Panc1 (cell line): ENCODE measurements around the gene LDLRAD4. TPM values are rescaled to one million over a fixed set of nuclear protein-coding genes. Genes with fewer than 3 reads are reported as not detected.

Experiments
- ATAC-seq: fragments of 200-7000 bp; cut with Tn5 transposase; 2 replicates; pipeline ENCODE4 v1.9.1; 2020; ENCODE audit warnings: mild to moderate bottlenecking, moderate library complexity
- BruUV-seq: library from RNA; stranded (reverse); fragments of 400-500 nt; replicated peaks from 2 replicates; lab custom pipeline; 2021; lab: Mats Ljungman, UMichigan
- CTCF ChIA-PET: fragments of 300-600 bp; sonication (Branson Sonifier 250); formaldehyde crosslinking; loops from one replicate; lab custom pipeline; 2022; ENCODE audit warnings: antibody characterized with exemption; lab: Charles Lee
- POLR2A ChIA-PET: fragments of 300-600 bp; sonication (Branson Sonifier 250); formaldehyde crosslinking; loops from one replicate; lab custom pipeline; 2022; ENCODE audit warnings: antibody characterized with exemption; lab: Charles Lee
- DNase-seq: peaks from one replicate; pipeline ENCODE4 v3.0.0-alpha.2; 2010; ENCODE audit warnings: low read depth, low spot score
- H3K27ac ChIP-seq: 2 replicates; pipeline ENCODE4 v1.5.1; 2011; ENCODE audit warnings: mild to moderate bottlenecking, low read length, inconsistent platforms
- H3K27me3 ChIP-seq: fragments of 200-500 bp; sonication (Bioruptor generic); 2 replicates; pipeline ENCODE4 v1.6.0; 2014; ENCODE audit warnings: low read length, inconsistent platforms; ENCODE audit not compliant: control insufficient read depth, insufficient read depth
- H3K36me3 ChIP-seq: fragments of 200-500 bp; sonication (Bioruptor generic); 2 replicates; pipeline ENCODE4 v1.5.1; 2014; ENCODE audit warnings: inconsistent platforms, mild to moderate bottlenecking, low read length, moderate library complexity; ENCODE audit not compliant: control insufficient read depth, insufficient read depth
- H3K4me1 ChIP-seq: 2 replicates; pipeline ENCODE4 v1.5.1; 2011; ENCODE audit warnings: inconsistent platforms, mild to moderate bottlenecking, low read length, moderate library complexity; ENCODE audit not compliant: control insufficient read depth, insufficient read depth
- H3K4me3 ChIP-seq, 2 experiments: 2 replicates each; pipeline ENCODE4 v1.5.1; 2011 to 2012; ENCODE audit warnings: low read depth in 2 of 2, low read length in 2 of 2, mild to moderate bottlenecking in 2 of 2, inconsistent platforms in 1 of 2, moderate library complexity in 1 of 2
- H3K9me3 ChIP-seq: fragments of 200-500 bp; sonication (Bioruptor generic); 2 replicates; pipeline ENCODE4 v1.5.1; 2014; ENCODE audit warnings: low read depth, mild to moderate bottlenecking, inconsistent platforms, low read length, moderate library complexity; ENCODE audit not compliant: control insufficient read depth, insufficient read depth
- CTCF ChIP-seq: fragments of 450-650 bp; IDR thresholded peaks from 2 replicates; pipeline ENCODE4 v1.5.1; 2017; ENCODE audit warnings: mild to moderate bottlenecking
- POLR2AphosphoS5 ChIP-seq: IDR thresholded peaks from 2 replicates; pipeline ENCODE4 v1.6.1; 2012; ENCODE audit warnings: mild to moderate bottlenecking, low read depth, low read length, moderate library complexity
- REST ChIP-seq, 2 experiments: IDR thresholded peaks; 2 replicates each; pipeline ENCODE4 v1.6.1; 2011 to 2012; ENCODE audit warnings: low read depth in 2 of 2, control low read depth in 1 of 2, low read length in 1 of 2, mild to moderate bottlenecking in 1 of 2, moderate library complexity in 1 of 2; ENCODE audit not compliant: insufficient read depth in 1 of 2
- SIN3A ChIP-seq: IDR thresholded peaks from 2 replicates; pipeline ENCODE4 v1.6.1; 2012; ENCODE audit warnings: low read depth, mild to moderate bottlenecking, low read length, moderate library complexity, borderline replicate concordance; ENCODE audit not compliant: insufficient read depth
- TCF7L2 ChIP-seq: IDR thresholded peaks from 2 replicates; pipeline ENCODE4 v1.6.1; 2011; ENCODE audit warnings: mild to moderate bottlenecking, low read depth, low read length, inconsistent platforms
- in situ Hi-C: cut with HindIII; loops from 2 replicates; pipeline ENCODE4 v1.10.0; 2016; ENCODE audit warnings: low sequenced_read_pairs, low pct_unique_long_range_greater_than_20kb
- intact Hi-C: fragments of 100-400 bp; cut with micrococcal nuclease; formaldehyde crosslinking; loops from one replicate; pipeline ENCODE4 v1.10.0; 2022; ENCODE audit not compliant: unreplicated experiment
- total RNA-seq: library from RNA; stranded (reverse); gene quantifications from one replicate; pipeline ENCODE4 v1.2.1, GENCODE V29; 2021; ENCODE audit not compliant: unreplicated experiment

Gene LDLRAD4
- total RNA-seq, 1 experiment from 2014 or later = 0.28 TPM

- BruUV-seq = no TSS peak
- Histone ChIP-seq H3K4me3 (no peak overlapping the region), H3K36me3 (no peaks in the 10 kb centered on the region), H3K27ac (no peak overlapping the region), H3K4me1 (no peaks in the 10 kb centered on the region), H3K27me3 (peaks cover 5% of the 10 kb centered on the region), H3K9me3 (no peaks in the 10 kb centered on the region)
- intact Hi-C loops (no loop called here), in situ Hi-C loops (no loop called here)
- ChIA-PET CTCF (no interaction called here), POLR2A (no interaction called here)
- ATAC-seq (no peak), DNase-seq (no peak)
- no peak for TF ChIP-seq REST (IDR thresholded peaks at IDR 0.05; ENCODE audit: insufficient read depth in 1 of 2, low read depth in 2 of 2, low read length in 1 of 2)
- TF ChIP-seq TCF7L2 = no peak
- no peak for TF ChIP-seq SIN3A
- no peak for TF ChIP-seq POLR2AphosphoS5
- TF ChIP-seq CTCF = no peak
Observed at GRCh38 chr18:13387855-13388548, 169.4 kb downstream of the LDLRAD4 start.

GRCh38 chr18:13388586-13389490, 170.3 kb downstream of the LDLRAD4 start:
- POLR2A ChIA-PET = interaction anchor here (0.6 kb wide), 1 partner anchor 24 kb away, joined by 3 read pairs; no protein-coding TSS in a partner anchor
- no TSS peak for BruUV-seq
- intact Hi-C loops = no loop called here

More at GRCh38 chr18:13388586-13389490, 170.3 kb downstream of the LDLRAD4 start:
- Histone ChIP-seq H3K27me3 (peaks cover 9% of the 10 kb centered on the region), H3K36me3 (no peaks in the 10 kb centered on the region), H3K4me3 (no peak overlapping the region), H3K4me1 (no peaks in the 10 kb centered on the region), H3K9me3 (no peaks in the 10 kb centered on the region), H3K27ac (no peak overlapping the region)
- in situ Hi-C loops = no loop called here
- TF ChIP-seq TCF7L2 (no peak), SIN3A (no peak), POLR2AphosphoS5 (no peak), CTCF (no peak), REST (IDR thresholded peaks at IDR 0.05; ENCODE audit: insufficient read depth in 1 of 2, low read depth in 2 of 2, low read length in 1 of 2) (no peak)
- DNase-seq (no peak), ATAC-seq (no peak)
- CTCF ChIA-PET = interaction anchor here (0.6 kb wide), 1 partner anchor 1541 kb away, joined by 3 read pairs; no protein-coding TSS in a partner anchor
